Right atrium auricular region (tissue), 2 donors: ENCODE data around the gene PRR13. TPM values are rescaled to one million over a fixed set of nuclear protein-coding genes. Genes with fewer than 3 reads are reported as not detected.
"Not testable (repeated sequence)": the region's sequence is repeated elsewhere in the genome, so short reads cannot be mapped to it uniquely, and the experiment has no call there.

Experiments
- DNase-seq: peaks from one replicate; pipeline ENCODE4 v3.0.0-alpha.2; 2019; ENCODE audit warnings: low spot score
- H3K27ac ChIP-seq, 2 donors: fragments of 200-600 bp; sonication (generic); 1 replicate in 1 of 2; 2 replicates in 1 of 2; pipeline ENCODE4 v1.5.1; 2016 to 2019
- H3K27me3 ChIP-seq, 2 donors: fragments of 200-600 bp; sonication (generic); one replicate each; pipeline versions ENCODE4 v1.5.1 to v1.6.0; 2017 to 2019
- H3K36me3 ChIP-seq: fragments of 200-600 bp; sonication (generic); one replicate; pipeline ENCODE4 v1.5.1; 2016
- H3K4me1 ChIP-seq, 2 donors: fragments of 200-600 bp; sonication (generic); one replicate each; pipeline versions ENCODE4 v1.5.1 to v1.6.0; 2017 to 2019
- H3K4me3 ChIP-seq, 2 donors: fragments of 200-600 bp; sonication (generic); 1 replicate in 1 of 2; 2 replicates in 1 of 2; pipeline ENCODE4 v1.5.1; 2017 to 2019; ENCODE audit warnings: mild to moderate bottlenecking in 1 of 2, moderate library complexity in 1 of 2
- H3K9me3 ChIP-seq, 2 donors: fragments of 200-600 bp; sonication (generic); one replicate each; pipeline ENCODE4 v1.5.1; 2019
- total RNA-seq, 2 donors: library from RNA; depleted of rRNA; stranded (reverse); fragments of >200 nt; gene quantifications; one replicate each; pipeline ENCODE4 v1.1.0, GENCODE V29; 2016
- TF ChIP-seq, protein P1 (sequence below), 2 donors: fragments of 200-600 bp; sonication (generic); IDR thresholded peaks; one replicate each; pipeline ENCODE4 v1.5.1; 2019; ENCODE audit warnings: antibody characterized with exemption in 2 of 2

PRR13 gene
- total RNA-seq, 2 donors from 2014 or later, result 38.8 to 60.6 TPM

DNA sequence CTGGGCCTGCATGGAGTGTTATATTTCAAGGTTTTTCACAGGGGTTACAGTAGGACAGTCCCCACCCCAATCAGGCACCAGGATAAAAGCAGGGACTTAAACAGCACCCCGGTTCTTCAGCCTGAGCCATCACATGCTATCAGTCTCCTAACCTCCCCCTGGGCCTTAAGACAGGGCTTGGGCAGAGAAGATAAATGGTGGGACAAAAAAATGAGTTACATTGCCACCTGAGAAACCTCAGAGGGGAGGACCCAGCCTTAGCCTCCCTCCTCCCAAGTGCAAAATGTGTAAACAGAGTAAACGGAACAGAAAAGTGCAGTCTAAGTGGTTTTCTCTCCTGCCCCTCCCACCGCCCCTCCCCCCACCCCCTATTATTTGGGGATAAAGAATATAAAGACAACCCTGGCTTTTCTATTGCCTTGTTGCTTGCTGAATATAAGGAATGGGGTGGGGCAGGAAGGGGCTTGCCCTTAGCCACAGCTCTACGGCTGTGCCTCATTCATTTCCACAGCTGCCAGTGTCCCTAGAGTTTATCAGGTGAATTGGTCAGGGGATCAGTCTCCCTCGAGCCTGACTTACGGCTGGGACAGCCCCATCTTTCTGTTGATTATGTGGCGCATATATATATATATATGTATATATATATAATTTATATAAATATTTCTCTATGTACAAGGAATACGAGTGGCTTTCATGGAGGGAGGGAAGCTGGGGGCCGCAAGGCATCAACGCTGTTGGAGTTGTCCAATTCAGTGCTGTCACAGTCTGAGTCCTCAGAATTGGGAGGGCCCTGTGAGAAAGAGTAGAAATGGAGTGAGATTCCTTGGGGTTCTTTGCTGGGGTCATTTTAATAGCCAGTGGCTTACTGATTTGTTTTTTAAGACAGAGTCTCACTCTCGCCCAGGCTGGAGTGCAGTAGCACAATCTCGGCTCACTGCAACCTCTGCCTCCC lies 39.2 kb downstream of the PRR13 start:
- no peaks in the 10 kb centered on the region for H3K9me3 ChIP-seq
- DNase-seq, result no peak
- H3K27ac ChIP-seq, result no peak overlapping the region
- TF ChIP-seq, protein P1, sequence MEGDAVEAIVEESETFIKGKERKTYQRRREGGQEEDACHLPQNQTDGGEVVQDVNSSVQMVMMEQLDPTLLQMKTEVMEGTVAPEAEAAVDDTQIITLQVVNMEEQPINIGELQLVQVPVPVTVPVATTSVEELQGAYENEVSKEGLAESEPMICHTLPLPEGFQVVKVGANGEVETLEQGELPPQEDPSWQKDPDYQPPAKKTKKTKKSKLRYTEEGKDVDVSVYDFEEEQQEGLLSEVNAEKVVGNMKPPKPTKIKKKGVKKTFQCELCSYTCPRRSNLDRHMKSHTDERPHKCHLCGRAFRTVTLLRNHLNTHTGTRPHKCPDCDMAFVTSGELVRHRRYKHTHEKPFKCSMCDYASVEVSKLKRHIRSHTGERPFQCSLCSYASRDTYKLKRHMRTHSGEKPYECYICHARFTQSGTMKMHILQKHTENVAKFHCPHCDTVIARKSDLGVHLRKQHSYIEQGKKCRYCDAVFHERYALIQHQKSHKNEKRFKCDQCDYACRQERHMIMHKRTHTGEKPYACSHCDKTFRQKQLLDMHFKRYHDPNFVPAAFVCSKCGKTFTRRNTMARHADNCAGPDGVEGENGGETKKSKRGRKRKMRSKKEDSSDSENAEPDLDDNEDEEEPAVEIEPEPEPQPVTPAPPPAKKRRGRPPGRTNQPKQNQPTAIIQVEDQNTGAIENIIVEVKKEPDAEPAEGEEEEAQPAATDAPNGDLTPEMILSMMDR (IDR thresholded peaks at IDR 0.05), result no peak
- peaks cover 87% of the 10 kb centered on the region for H3K36me3 ChIP-seq
- H3K4me3 ChIP-seq, result no peak overlapping the region
- no peaks in the 10 kb centered on the region for H3K27me3 ChIP-seq
- peaks cover 0 to 45% of the 10 kb centered on the region in 2 donors for H3K4me1 ChIP-seq

DNA sequence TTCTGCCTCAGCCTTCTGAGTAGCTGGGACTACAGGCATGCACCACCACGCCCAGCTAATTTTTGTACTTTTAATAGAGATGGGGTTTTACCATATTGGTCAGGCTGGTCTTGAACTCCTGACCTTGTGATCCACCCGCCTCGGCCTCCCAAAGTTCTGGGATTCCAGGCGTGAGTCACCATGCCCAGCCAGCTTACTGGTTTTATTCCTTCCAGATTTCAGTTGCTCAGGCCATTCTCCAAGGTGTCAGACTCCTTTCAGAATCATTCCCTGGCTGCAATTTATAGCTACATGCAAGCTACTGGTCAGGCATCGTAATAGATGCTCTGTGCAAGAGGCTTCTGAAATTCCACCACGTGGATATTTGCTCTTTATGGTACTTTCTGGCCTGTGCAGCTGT lies 39.9 kb downstream of the PRR13 start:
- not testable (repeated sequence) for DNase-seq, H3K27me3 ChIP-seq, H3K4me3 ChIP-seq, H3K9me3 ChIP-seq, H3K27ac ChIP-seq
- Histone ChIP-seq H3K36me3 (peaks cover 84% of the 10 kb centered on the region), H3K4me1 (peaks cover 0 to 38% of the 10 kb centered on the region in 2 donors)

DNA sequence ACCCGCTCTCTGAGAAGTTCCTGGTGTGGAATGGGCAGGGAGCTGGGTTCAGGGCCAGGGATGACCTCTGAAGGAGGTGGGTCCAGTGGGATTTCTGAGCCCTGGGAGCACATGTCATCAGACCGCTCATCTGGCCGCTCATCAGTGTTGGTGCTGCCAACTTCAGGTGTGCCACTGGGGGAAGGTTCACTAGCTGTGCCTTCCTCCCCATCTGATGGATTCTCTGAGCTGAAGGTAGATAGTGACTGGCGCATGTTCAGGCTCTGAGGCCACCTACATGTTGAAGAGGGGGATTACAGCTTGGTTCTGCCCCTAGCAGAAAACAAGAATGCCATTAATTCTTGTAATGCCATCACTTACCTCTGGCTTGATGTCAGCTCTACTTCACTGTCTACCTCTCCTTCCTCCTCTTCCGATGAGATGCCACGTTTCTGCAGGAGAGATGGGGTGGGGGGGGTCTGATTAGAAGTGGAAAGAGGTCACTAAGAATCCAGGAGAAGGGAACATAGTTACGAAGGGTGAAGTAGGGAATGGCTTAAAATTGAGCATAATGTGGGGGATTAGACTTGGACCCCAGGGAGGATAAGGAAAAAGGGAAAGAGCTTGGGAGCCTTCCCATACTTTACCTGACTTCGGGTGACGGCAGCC lies 40.5 kb downstream of the PRR13 start:
- peaks cover 0 to 32% of the 10 kb centered on the region in 2 donors for H3K4me1 ChIP-seq
- no peak overlapping the region for H3K4me3 ChIP-seq
- no peaks in the 10 kb centered on the region for H3K9me3 ChIP-seq
- H3K36me3 ChIP-seq, result peaks cover 78% of the 10 kb centered on the region
- no peak for DNase-seq
- H3K27ac ChIP-seq, result no peak overlapping the region
- TF ChIP-seq, protein P1 (IDR thresholded peaks at IDR 0.05), result no peak
- no peaks in the 10 kb centered on the region for H3K27me3 ChIP-seq

DNA sequence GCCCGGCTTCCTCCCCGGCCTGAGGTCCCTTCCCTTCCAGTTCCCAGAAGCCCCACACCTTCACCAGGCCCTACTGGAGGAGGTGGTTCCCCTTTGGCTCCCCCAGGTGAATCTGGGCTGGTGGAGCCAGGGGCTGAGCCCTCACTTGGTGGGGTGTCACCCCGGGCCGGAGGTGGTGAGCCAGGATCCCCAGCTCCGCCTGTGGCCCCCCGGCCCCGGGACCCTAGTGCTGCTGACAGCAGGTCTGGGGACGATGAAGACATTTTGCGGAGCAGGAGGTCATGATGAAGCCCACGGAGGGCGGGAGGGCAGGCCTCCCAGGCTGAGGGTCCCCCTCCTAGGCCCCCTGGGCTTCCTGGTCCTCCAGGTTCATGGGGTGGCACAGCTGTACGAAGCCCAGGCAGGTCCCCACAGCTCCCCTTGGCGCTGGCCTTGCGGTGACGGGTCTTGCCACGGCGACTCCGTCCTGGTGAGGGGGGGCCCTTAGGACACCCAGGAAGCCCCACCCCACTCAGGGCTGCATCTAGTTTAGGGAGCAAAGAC lies 41.2 kb downstream of the PRR13 start:
- peaks cover 0 to 30% of the 10 kb centered on the region in 2 donors for H3K4me1 ChIP-seq
- DNase-seq, result no peak
- peak overlapping the region in 1 of 2 donors; percentile 22 for H3K27ac ChIP-seq
- no peaks in the 10 kb centered on the region for H3K9me3 ChIP-seq
- H3K4me3 ChIP-seq, result no peak overlapping the region
- H3K27me3 ChIP-seq, result no peaks in the 10 kb centered on the region
- peaks cover 71% of the 10 kb centered on the region for H3K36me3 ChIP-seq
- TF ChIP-seq, protein P1 (IDR thresholded peaks at IDR 0.05), result no peak

DNA sequence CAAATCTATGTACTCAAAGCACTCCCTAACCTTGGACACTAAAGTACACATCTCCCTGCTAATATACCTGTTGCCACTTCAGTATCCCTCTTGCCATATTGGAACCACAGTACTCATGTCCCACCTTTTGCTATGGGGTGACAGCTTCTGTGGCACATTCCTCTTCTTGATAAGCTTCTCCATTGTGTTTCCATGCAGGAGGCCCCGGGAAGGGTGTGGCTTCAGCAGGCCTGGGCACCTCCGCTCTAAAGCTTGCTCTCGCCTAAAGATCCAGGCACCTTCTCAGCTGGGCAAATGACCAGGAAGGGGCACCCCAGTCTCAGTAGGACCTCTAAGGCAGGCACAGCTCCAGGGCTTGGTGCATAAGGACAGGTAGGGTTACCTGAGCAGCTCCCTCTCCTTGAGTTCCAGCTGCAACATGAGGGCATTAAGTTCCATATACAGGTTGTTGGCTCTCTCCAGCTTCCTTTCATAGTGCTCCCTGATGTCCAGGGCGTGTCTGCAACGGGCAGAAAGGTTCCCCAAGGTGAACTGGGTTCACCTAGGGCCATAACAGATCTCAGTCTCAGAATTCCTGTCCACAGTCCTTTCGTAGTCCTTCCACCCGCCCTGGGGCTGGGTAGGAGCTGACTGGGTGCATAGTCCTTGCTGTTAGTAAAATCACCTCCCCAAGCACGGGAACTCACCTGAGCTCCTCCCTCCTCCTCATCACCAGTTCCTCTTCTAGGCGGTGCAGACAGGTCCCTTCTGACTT lies 41.9 kb downstream of the PRR13 start:
- peaks cover 69% of the 10 kb centered on the region for H3K36me3 ChIP-seq
- H3K9me3 ChIP-seq, result no peaks in the 10 kb centered on the region
- TF ChIP-seq, protein P1 (IDR thresholded peaks at IDR 0.05), result no peak
- H3K4me1 ChIP-seq, result peaks cover 0 to 23% of the 10 kb centered on the region in 2 donors
- no peak overlapping the region for H3K27ac ChIP-seq
- H3K4me3 ChIP-seq, result no peak overlapping the region
- no peak for DNase-seq
- H3K27me3 ChIP-seq, result no peaks in the 10 kb centered on the region
